GM06990 (cell line): ENCODE data around the gene KCNB1.

ENCODE experiments used
- DNase-seq: peaks from one replicate; pipeline ENCODE4 v3.0.0-alpha.2; 2011; ENCODE audit not compliant: insufficient read length; ENCODE audit errors: extremely low read depth
- H3K27me3 ChIP-seq: replicated peaks from 2 replicates; pipeline ENCODE4 v1.6.0; 2011; ENCODE audit warnings: low read length; ENCODE audit not compliant: control insufficient read depth, insufficient read depth
- H3K36me3 ChIP-seq: 2 replicates; pipeline ENCODE4 v1.5.1; 2011; ENCODE audit warnings: low read length; ENCODE audit not compliant: control insufficient read depth, insufficient read depth
- H3K4me3 ChIP-seq: replicated peaks from 2 replicates; pipeline ENCODE4 v1.5.1; 2011; ENCODE audit warnings: low read depth, mild to moderate bottlenecking, control low read depth, low read length
- CTCF ChIP-seq: IDR thresholded peaks from 2 replicates; pipeline ENCODE4 v1.5.1; 2011; ENCODE audit warnings: low read length, control low read depth, mild to moderate bottlenecking, inconsistent platforms; ENCODE audit not compliant: insufficient read depth, poor library complexity, severe bottlenecking

KCNB1 gene

GRCh38 chr20:49482621-49483017 is at the start of gene KCNB1:
Gene KCNB1 (minus strand): TSS chr20:49482668. CDS start chr20:49482480, 188 bp downstream.
- peak; percentile 16 for DNase-seq
- TF ChIP-seq CTCF, result no peak
- Histone ChIP-seq H3K36me3 (no peaks in the 10 kb centered on the region), H3K4me3 (no peak within 1 kb of the TSS), H3K27me3 (no peaks in the 10 kb centered on the region)

DNA sequence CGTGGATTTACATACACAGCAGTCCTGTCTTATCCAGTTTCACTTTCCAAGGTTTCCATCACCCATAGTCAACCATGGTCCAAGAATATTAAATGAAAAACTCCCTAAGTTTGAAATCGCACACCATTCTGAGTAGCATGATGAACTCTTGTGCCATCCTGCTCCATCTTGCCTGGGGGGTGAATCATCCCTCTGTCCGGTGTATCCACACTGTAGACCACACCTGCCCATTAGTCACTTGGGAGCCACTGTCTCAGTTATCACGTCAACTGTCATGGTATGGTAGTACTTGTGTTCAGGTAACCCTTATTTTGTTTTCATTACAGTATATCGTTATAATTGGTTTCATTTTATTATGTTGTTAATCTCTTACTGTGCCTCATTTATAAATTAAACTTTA is 47.0 kb upstream of the KCNB1 start:
- TF ChIP-seq CTCF, result no peak
- H3K27me3 ChIP-seq, result no peaks in the 10 kb centered on the region
- H3K36me3 ChIP-seq, result no peaks in the 10 kb centered on the region
- no peak overlapping the region for H3K4me3 ChIP-seq
- no peak for DNase-seq

DNA sequence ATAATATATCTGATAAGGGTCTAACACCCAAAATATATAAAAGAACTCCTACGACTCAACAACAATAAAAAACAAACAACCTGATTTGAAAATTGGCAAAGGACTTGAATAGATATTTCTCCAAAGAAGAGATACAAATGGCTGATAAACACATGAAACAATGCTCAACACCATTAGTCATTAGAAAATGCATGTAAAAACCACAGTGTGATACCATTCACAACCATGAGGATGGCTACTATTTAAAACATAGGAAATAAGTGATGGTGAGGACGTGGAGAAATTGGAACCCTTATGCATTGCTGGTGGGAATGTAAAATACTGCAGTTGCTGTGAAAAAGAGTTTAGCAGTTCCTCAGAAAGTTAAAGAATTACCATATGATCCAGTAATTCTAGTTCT is 44.1 kb upstream of the KCNB1 start:
- H3K4me3 ChIP-seq, result no peak overlapping the region
- H3K27me3 ChIP-seq, result no peaks in the 10 kb centered on the region; the same call in 1 of the 2 replicates
- no peak for DNase-seq
- H3K36me3 ChIP-seq, result no peaks in the 10 kb centered on the region
- no peak for TF ChIP-seq CTCF

DNA sequence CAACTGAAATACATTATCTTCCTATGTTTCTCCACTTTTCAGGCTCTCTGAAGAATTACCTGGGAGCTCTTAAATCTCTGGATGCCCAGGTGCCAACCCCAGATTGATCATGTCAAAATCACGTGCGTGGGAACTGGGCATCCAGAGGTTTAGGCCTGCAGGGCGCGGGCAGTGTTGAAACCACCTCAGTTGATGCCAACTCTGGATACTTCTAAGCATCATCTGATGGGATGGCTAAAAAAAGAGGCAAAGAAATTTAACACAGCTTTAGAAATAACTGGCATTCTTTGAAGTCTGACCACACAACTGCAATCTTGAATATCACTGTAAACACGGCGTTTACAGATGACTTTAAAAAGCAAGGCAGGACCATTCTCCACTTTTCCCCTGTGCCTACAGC is 43.6 kb upstream of the KCNB1 start:
- H3K4me3 ChIP-seq, result no peak overlapping the region
- no peaks in the 10 kb centered on the region for H3K36me3 ChIP-seq
- DNase-seq, result no peak
- no peak for TF ChIP-seq CTCF
- no peaks in the 10 kb centered on the region; the same call in 1 of the 2 replicates for H3K27me3 ChIP-seq

GRCh38 chr20:49523767-49524360 is 41.4 kb upstream of the KCNB1 start:
- Histone ChIP-seq H3K27me3 (no peaks in the 10 kb centered on the region; the same call in 1 of the 2 replicates), H3K4me3 (no peak overlapping the region), H3K36me3 (no peaks in the 10 kb centered on the region)
- no peak for DNase-seq
- no peak for TF ChIP-seq CTCF

- no peak for DNase-seq
- no peak for TF ChIP-seq CTCF
- Histone ChIP-seq H3K27me3 (no peaks in the 10 kb centered on the region; the same call in none of the 2 replicates), H3K4me3 (no peak overlapping the region), H3K36me3 (no peaks in the 10 kb centered on the region)
Observed at GRCh38 chr20:49521356-49521755, 38.9 kb upstream of the KCNB1 start.
